ENCODE measurements around the gene DBNDD1. TPM values are rescaled to one million over a fixed set of nuclear protein-coding genes. Genes with fewer than 3 reads are reported as not detected.

The DBNDD1 gene
- total RNA-seq, 1 donor from 2014 or later: 24.0 TPM

DNA sequence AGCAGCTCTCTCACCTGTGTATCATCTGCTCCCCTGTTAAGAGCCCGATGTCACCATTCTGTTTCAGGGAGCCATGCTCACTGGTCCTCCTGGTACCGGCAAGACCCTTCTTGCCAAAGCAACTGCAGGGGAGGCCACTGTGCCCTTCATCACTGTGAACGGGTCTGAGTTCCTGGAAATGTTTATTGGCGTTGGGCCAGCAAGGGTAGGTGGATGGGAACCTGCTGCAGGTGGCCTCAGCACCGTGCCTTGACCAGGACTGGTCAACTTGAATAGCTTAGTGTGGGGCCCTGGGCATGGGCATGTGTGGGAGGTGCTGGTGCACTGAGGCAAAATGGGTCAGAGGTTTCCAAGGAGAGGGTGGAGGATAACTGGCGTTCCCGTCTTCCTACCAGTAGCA, 28.5 kb downstream of the DBNDD1 start:
- H2AFZ ChIP-seq (ENCODE audit: low read depth, low read length): no peak overlapping the region
- H3K4me3 ChIP-seq (ENCODE audit: insufficient read depth, low read depth, low read length): no peak overlapping the region
- Mint-ChIP-seq H3K36me3 (ENCODE audit: low read depth, unreplicated experiment) (peaks cover 43% of the 10 kb centered on the region), H3K9me3 (ENCODE audit: unreplicated experiment) (peaks cover 19% of the 10 kb centered on the region), H3K4me3 (ENCODE audit: unreplicated experiment) (no peak overlapping the region), H3K27ac (ENCODE audit: unreplicated experiment) (no peak overlapping the region), H3K27me3 (ENCODE audit: low read depth, unreplicated experiment) (no peaks in the 10 kb centered on the region), H3K4me1 (ENCODE audit: low read depth, unreplicated experiment) (no peaks in the 10 kb centered on the region)
- H3K4me2 ChIP-seq (ENCODE audit: low read length): no peak overlapping the region
- H3K36me3 ChIP-seq (ENCODE audit: insufficient read depth, low read length): peaks cover 28% of the 10 kb centered on the region
- peaks cover 28% of the 10 kb centered on the region for H4K20me1 ChIP-seq (ENCODE audit: insufficient read depth, low read length)
- no peaks in the 10 kb centered on the region for H3K27me3 ChIP-seq (ENCODE audit: insufficient read depth, low read length)
- no peak overlapping the region for H3K27ac ChIP-seq (ENCODE audit: low read depth, low read length)
- FAIRE-seq (no peak), DNase-seq (ENCODE audit: low read depth) (no peak)
- H3K9ac ChIP-seq (ENCODE audit: low read length): no peak overlapping the region
- H3K9me3 ChIP-seq (ENCODE audit: insufficient read depth, low read depth, low read length): peaks cover 24% of the 10 kb centered on the region
- TF ChIP-seq, protein P1, sequence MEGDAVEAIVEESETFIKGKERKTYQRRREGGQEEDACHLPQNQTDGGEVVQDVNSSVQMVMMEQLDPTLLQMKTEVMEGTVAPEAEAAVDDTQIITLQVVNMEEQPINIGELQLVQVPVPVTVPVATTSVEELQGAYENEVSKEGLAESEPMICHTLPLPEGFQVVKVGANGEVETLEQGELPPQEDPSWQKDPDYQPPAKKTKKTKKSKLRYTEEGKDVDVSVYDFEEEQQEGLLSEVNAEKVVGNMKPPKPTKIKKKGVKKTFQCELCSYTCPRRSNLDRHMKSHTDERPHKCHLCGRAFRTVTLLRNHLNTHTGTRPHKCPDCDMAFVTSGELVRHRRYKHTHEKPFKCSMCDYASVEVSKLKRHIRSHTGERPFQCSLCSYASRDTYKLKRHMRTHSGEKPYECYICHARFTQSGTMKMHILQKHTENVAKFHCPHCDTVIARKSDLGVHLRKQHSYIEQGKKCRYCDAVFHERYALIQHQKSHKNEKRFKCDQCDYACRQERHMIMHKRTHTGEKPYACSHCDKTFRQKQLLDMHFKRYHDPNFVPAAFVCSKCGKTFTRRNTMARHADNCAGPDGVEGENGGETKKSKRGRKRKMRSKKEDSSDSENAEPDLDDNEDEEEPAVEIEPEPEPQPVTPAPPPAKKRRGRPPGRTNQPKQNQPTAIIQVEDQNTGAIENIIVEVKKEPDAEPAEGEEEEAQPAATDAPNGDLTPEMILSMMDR (IDR thresholded peaks at IDR 0.05; ENCODE audit: insufficient read depth, low read depth, low read length): no peak
- TF ChIP-seq EZH2 (IDR thresholded peaks at IDR 0.05; ENCODE audit: insufficient read depth, low read length): no peak
- H3K79me2 ChIP-seq (ENCODE audit: insufficient read depth, low read length): peaks cover 3% of the 10 kb centered on the region
- no peaks in the 10 kb centered on the region for H3K4me1 ChIP-seq (ENCODE audit: insufficient read depth, low read length)

GRCh38 chr16:89988951-89989350, 30.3 kb downstream of the DBNDD1 start:
- Mint-ChIP-seq H3K4me1 (ENCODE audit: low read depth, unreplicated experiment) (no peaks in the 10 kb centered on the region), H3K4me3 (ENCODE audit: unreplicated experiment) (no peak overlapping the region), H3K27ac (ENCODE audit: unreplicated experiment) (no peak overlapping the region), H3K9me3 (ENCODE audit: unreplicated experiment) (peaks cover 4% of the 10 kb centered on the region), H3K27me3 (ENCODE audit: low read depth, unreplicated experiment) (no peaks in the 10 kb centered on the region), H3K36me3 (ENCODE audit: low read depth, unreplicated experiment) (peaks cover 33% of the 10 kb centered on the region)
- TF ChIP-seq, protein P1 (IDR thresholded peaks at IDR 0.05; ENCODE audit: insufficient read depth, low read depth, low read length): no peak
- FAIRE-seq: no peak
- Histone ChIP-seq H3K4me3 (ENCODE audit: insufficient read depth, low read depth, low read length) (no peak overlapping the region), H2AFZ (ENCODE audit: low read depth, low read length) (no peak overlapping the region), H3K79me2 (ENCODE audit: insufficient read depth, low read length) (peaks cover 3% of the 10 kb centered on the region), H3K4me2 (ENCODE audit: low read length) (no peak overlapping the region), H3K9me3 (ENCODE audit: insufficient read depth, low read depth, low read length) (peaks cover 6% of the 10 kb centered on the region), H3K27ac (ENCODE audit: low read depth, low read length) (no peak overlapping the region), H3K4me1 (ENCODE audit: insufficient read depth, low read length) (no peaks in the 10 kb centered on the region), H4K20me1 (ENCODE audit: insufficient read depth, low read length) (peaks cover 9% of the 10 kb centered on the region), H3K9ac (ENCODE audit: low read length) (no peak overlapping the region), H3K27me3 (ENCODE audit: insufficient read depth, low read length) (no peaks in the 10 kb centered on the region), H3K36me3 (ENCODE audit: insufficient read depth, low read length) (peaks cover 36% of the 10 kb centered on the region)
- no peak for DNase-seq (ENCODE audit: low read depth)

GRCh38 chr16:89987169-89987568, 32.1 kb downstream of the DBNDD1 start:
- H3K27ac Mint-ChIP-seq (ENCODE audit: unreplicated experiment): no peak overlapping the region
- FAIRE-seq: no peak
- H3K9ac ChIP-seq (ENCODE audit: low read length): no peak overlapping the region
- peaks cover 5% of the 10 kb centered on the region for H4K20me1 ChIP-seq (ENCODE audit: insufficient read depth, low read length)
- H3K9me3 ChIP-seq (ENCODE audit: insufficient read depth, low read depth, low read length): no peaks in the 10 kb centered on the region
- no peak overlapping the region for H3K4me3 Mint-ChIP-seq (ENCODE audit: unreplicated experiment)
- no peak overlapping the region for H3K4me2 ChIP-seq (ENCODE audit: low read length)
- no peak for TF ChIP-seq EZH2 (IDR thresholded peaks at IDR 0.05; ENCODE audit: insufficient read depth, low read length)
- TF ChIP-seq, protein P1 (IDR thresholded peaks at IDR 0.05; ENCODE audit: insufficient read depth, low read depth, low read length): no peak
- H3K4me1 Mint-ChIP-seq (ENCODE audit: low read depth, unreplicated experiment): no peaks in the 10 kb centered on the region
- peaks cover 3% of the 10 kb centered on the region for H3K79me2 ChIP-seq (ENCODE audit: insufficient read depth, low read length)
- H2AFZ ChIP-seq (ENCODE audit: low read depth, low read length): no peak overlapping the region
- H3K4me3 ChIP-seq (ENCODE audit: insufficient read depth, low read depth, low read length): no peak overlapping the region
- peaks cover 35% of the 10 kb centered on the region for H3K36me3 ChIP-seq (ENCODE audit: insufficient read depth, low read length)
- peaks cover 32% of the 10 kb centered on the region for H3K36me3 Mint-ChIP-seq (ENCODE audit: low read depth, unreplicated experiment)
- peaks cover 4% of the 10 kb centered on the region for H3K9me3 Mint-ChIP-seq (ENCODE audit: unreplicated experiment)
- no peaks in the 10 kb centered on the region for H3K27me3 ChIP-seq (ENCODE audit: insufficient read depth, low read length)
- H3K27me3 Mint-ChIP-seq (ENCODE audit: low read depth, unreplicated experiment): no peaks in the 10 kb centered on the region
- H3K4me1 ChIP-seq (ENCODE audit: insufficient read depth, low read length): no peaks in the 10 kb centered on the region
- DNase-seq (ENCODE audit: low read depth): no peak
- H3K27ac ChIP-seq (ENCODE audit: low read depth, low read length): no peak overlapping the region
